GM21423 (cell line): Measurements from ENCODE around the gene UNC5A.

Experiments
- ATAC-seq: cut with Tn5 transposase; IDR thresholded peaks from one replicate; pipeline ENCODE4 v1.9.1; 2021; ENCODE audit warnings: mild to moderate bottlenecking, moderate library complexity; ENCODE audit not compliant: unreplicated experiment

UNC5A gene

GRCh38 chr5:176799488-176799887 is 10.9 kb upstream of the UNC5A start:
- no peak for ATAC-seq

GRCh38 chr5:176800024-176800423 is 10.3 kb upstream of the UNC5A start:
- ATAC-seq, result no peak

- no peak for ATAC-seq
Observed at GRCh38 chr5:176802116-176802784, 8.1 kb upstream of the UNC5A start.

- no peak for ATAC-seq
Observed at GRCh38 chr5:176803068-176803942, 7.1 kb upstream of the UNC5A start.

- ATAC-seq, result no peak
Observed at GRCh38 chr5:176803943-176804498, 6.3 kb upstream of the UNC5A start.

- no peak for ATAC-seq
Observed at GRCh38 chr5:176806137-176806536, 4.2 kb upstream of the UNC5A start.

- no peak for ATAC-seq
Observed at GRCh38 chr5:176809544-176810080, 747 bp upstream of the UNC5A start.

GRCh38 chr5:176810687-176811501 is 535 bp downstream of the UNC5A start:
- no peak for ATAC-seq

- no peak for ATAC-seq
Observed at GRCh38 chr5:176812269-176813259, 2.2 kb downstream of the UNC5A start.

GRCh38 chr5:176813587-176814312 is 3.4 kb downstream of the UNC5A start:
- ATAC-seq, result no peak

GRCh38 chr5:176814313-176814685 is 3.9 kb downstream of the UNC5A start:
- no peak for ATAC-seq

GRCh38 chr5:176814836-176815438 is 4.6 kb downstream of the UNC5A start:
- no peak for ATAC-seq

- ATAC-seq, result no peak
Observed at GRCh38 chr5:176816043-176816745, 5.8 kb downstream of the UNC5A start.

- no peak for ATAC-seq
Observed at GRCh38 chr5:176816791-176817347, 6.5 kb downstream of the UNC5A start.

GRCh38 chr5:176817369-176817840 is 7.0 kb downstream of the UNC5A start:
- ATAC-seq, result no peak

- ATAC-seq, result peak; percentile 28
Observed at GRCh38 chr5:176817841-176818377, 7.5 kb downstream of the UNC5A start.

GRCh38 chr5:176818391-176819098 is 8.2 kb downstream of the UNC5A start:
- ATAC-seq, result peak; percentile 75
